Suprapubic skin (tissue), 4 donors: ENCODE results near the gene PTPN20. TPM values are rescaled to one million over a fixed set of nuclear protein-coding genes. Genes with fewer than 3 reads are reported as not detected.
"Not testable (repeated sequence)": the region's sequence is repeated elsewhere in the genome, so short reads cannot be mapped to it uniquely, and the experiment has no call there.

Experiments used
- DNase-seq, 2 donors: peaks; one replicate each; pipeline ENCODE4 v3.0.0-alpha.2; 2019; ENCODE audit warnings: low spot score in 2 of 2
- H3K27ac ChIP-seq: fragments of 200-600 bp; sonication (generic); one replicate; pipeline ENCODE4 v1.5.1; 2019
- H3K27me3 ChIP-seq: fragments of 200-600 bp; sonication (generic); one replicate; pipeline ENCODE4 v1.5.1; 2019
- H3K36me3 ChIP-seq: fragments of 200-600 bp; sonication (generic); one replicate; pipeline ENCODE4 v1.5.1; 2019
- H3K4me1 ChIP-seq: fragments of 200-600 bp; sonication (generic); one replicate; pipeline ENCODE4 v1.5.1; 2019
- H3K4me3 ChIP-seq: fragments of 200-600 bp; sonication (generic); one replicate; pipeline ENCODE4 v1.5.1; 2019; ENCODE audit warnings: mild to moderate bottlenecking
- H3K9me3 ChIP-seq: fragments of 200-600 bp; sonication (generic); one replicate; pipeline ENCODE4 v1.5.1; 2019
- WGBS: methylation state at CpG from one replicate; pipeline ENCODE4 v1.1.5; 2018; 5-methylcytosine and 5-hydroxymethylcytosine counted together
- total RNA-seq, 4 donors: library from RNA; depleted of rRNA; stranded (reverse); fragments of >200 nt; gene quantifications; one replicate each; pipeline ENCODE4 v1.1.0, GENCODE V29; 2016

Gene PTPN20
- total RNA-seq, 4 donors from 2014 or later = 3.2 to 11.5 (median 6.4) TPM

- no CpG with 5 or more reads among the region's 2 CpGs for WGBS
- H3K9me3 ChIP-seq, H3K4me3 ChIP-seq, H3K27me3 ChIP-seq, H3K27ac ChIP-seq, H3K4me1 ChIP-seq, DNase-seq, H3K36me3 ChIP-seq: not testable (repeated sequence)
These were observed 13.9 kb downstream of the PTPN20 start for GRCh38 chr10:46925156-46925555.

GRCh38 chr10:46925853-46926252 lies 14.6 kb downstream of the PTPN20 start:
- WGBS = 25% methylated on average over 2 of the region's 2 CpGs
- not testable (repeated sequence) for DNase-seq, H3K9me3 ChIP-seq, H3K4me3 ChIP-seq, H3K27ac ChIP-seq, H3K4me1 ChIP-seq, H3K27me3 ChIP-seq, H3K36me3 ChIP-seq

GRCh38 chr10:46928810-46929209 lies 17.6 kb downstream of the PTPN20 start:
- H3K4me1 ChIP-seq, H3K27ac ChIP-seq, H3K9me3 ChIP-seq, H3K27me3 ChIP-seq, H3K4me3 ChIP-seq, H3K36me3 ChIP-seq, DNase-seq: not testable (repeated sequence)

GRCh38 chr10:46932383-46932782 lies 21.2 kb downstream of the PTPN20 start:
- not testable (repeated sequence) for H3K4me3 ChIP-seq, H3K4me1 ChIP-seq, H3K27ac ChIP-seq, H3K9me3 ChIP-seq, H3K27me3 ChIP-seq, H3K36me3 ChIP-seq
- peak in 1 of 2 donors; percentile 27 for DNase-seq
- WGBS = 100% methylated on average over 1 of the region's 1 CpG

- H3K4me3 ChIP-seq, H3K27me3 ChIP-seq, H3K27ac ChIP-seq, H3K4me1 ChIP-seq, DNase-seq, H3K36me3 ChIP-seq, H3K9me3 ChIP-seq: not testable (repeated sequence)
- WGBS = no CpG with 5 or more reads among the region's 1 CpG
These were observed 29.9 kb downstream of the PTPN20 start for GRCh38 chr10:46941091-46941490.

GRCh38 chr10:46948687-46949518 lies 37.7 kb downstream of the PTPN20 start:
- H3K4me3 ChIP-seq, DNase-seq, H3K9me3 ChIP-seq, H3K4me1 ChIP-seq, H3K36me3 ChIP-seq, H3K27ac ChIP-seq, H3K27me3 ChIP-seq: not testable (repeated sequence)
- WGBS = 80% methylated on average over 1 of the region's 5 CpGs

- DNase-seq, H3K4me3 ChIP-seq, H3K27ac ChIP-seq, H3K9me3 ChIP-seq, H3K27me3 ChIP-seq, H3K4me1 ChIP-seq, H3K36me3 ChIP-seq: not testable (repeated sequence)
- 68% methylated on average over 4 of the region's 4 CpGs for WGBS
These were observed 41.3 kb downstream of the PTPN20 start for GRCh38 chr10:46952540-46952939.

- not testable (repeated sequence) for H3K27ac ChIP-seq, DNase-seq, H3K27me3 ChIP-seq, H3K4me1 ChIP-seq, H3K4me3 ChIP-seq, H3K36me3 ChIP-seq, H3K9me3 ChIP-seq
These were observed 49.5 kb downstream of the PTPN20 start for GRCh38 chr10:46960742-46961141.

- not testable (repeated sequence) for H3K4me1 ChIP-seq, DNase-seq, H3K27ac ChIP-seq, H3K36me3 ChIP-seq, H3K27me3 ChIP-seq, H3K4me3 ChIP-seq, H3K9me3 ChIP-seq
- 83% methylated on average over 2 of the region's 2 CpGs for WGBS
These were observed 52.1 kb downstream of the PTPN20 start for GRCh38 chr10:46963356-46963755.

GRCh38 chr10:46967013-46967412 lies 55.8 kb downstream of the PTPN20 start:
- WGBS = 89% methylated on average over 1 of the region's 2 CpGs
- not testable (repeated sequence) for H3K27me3 ChIP-seq, H3K36me3 ChIP-seq

GRCh38 chr10:46980223-46980622 lies 69.0 kb downstream of the PTPN20 start:
- not testable (repeated sequence) for H3K4me3 ChIP-seq, H3K27ac ChIP-seq, H3K36me3 ChIP-seq, DNase-seq, H3K27me3 ChIP-seq, H3K9me3 ChIP-seq, H3K4me1 ChIP-seq
- no CpG with 5 or more reads among the region's 2 CpGs for whole genome bisulfite sequencing

More at GRCh38 chr10:46967013-46967412, 55.8 kb downstream of the PTPN20 start:
- H3K27ac ChIP-seq, H3K4me3 ChIP-seq, DNase-seq, H3K4me1 ChIP-seq, H3K9me3 ChIP-seq: not testable (repeated sequence)

- not testable (repeated sequence) for H3K9me3 ChIP-seq, H3K27ac ChIP-seq, H3K36me3 ChIP-seq, H3K27me3 ChIP-seq, H3K4me3 ChIP-seq, DNase-seq, H3K4me1 ChIP-seq
- WGBS = no CpG with 5 or more reads among the region's 10 CpGs
These were observed 76.2 kb downstream of the PTPN20 start for GRCh38 chr10:46987233-46987924.
